Measurements from ENCODE around the gene CDKAL1.
"Not testable (repeated sequence)": the region's sequence is repeated elsewhere in the genome, so short reads cannot be mapped to it uniquely, and the experiment has no call there.

GRCh38 chr6:21195301-21195700 is 661.0 kb downstream of the CDKAL1 start:
- not testable (repeated sequence) for TF ChIP-seq CTCF (IDR thresholded peaks at IDR 0.05; ENCODE audit: low read depth, low read length); EZH2phosphoT487 (IDR thresholded peaks at IDR 0.05; ENCODE audit: low read depth)
